GM13977 (cell line): ENCODE data around the gene TSKU.

Experiments used
- DNase-seq: peaks from one replicate; pipeline ENCODE4 v3.0.0; 2012; ENCODE audit warnings: low spot score
- in situ Hi-C: fragments of 300-500 bp; cut with MboI; formaldehyde crosslinking; loops from one replicate; pipeline ENCODE4 v1.12.0; 2022; ENCODE audit warnings: low sequenced_read_pairs, low pct_unique_long_range_greater_than_20kb, mixed read lengths, inconsistent platforms; ENCODE audit not compliant: unreplicated experiment
- TF ChIP-seq, protein P1 (sequence below): IDR thresholded peaks from 2 replicates; pipeline ENCODE4 v1.5.1; 2012; ENCODE audit warnings: mild to moderate bottlenecking, control low read depth; ENCODE audit not compliant: insufficient read depth; ENCODE audit errors: extremely low read depth, missing control alignments

The TSKU gene

DNA sequence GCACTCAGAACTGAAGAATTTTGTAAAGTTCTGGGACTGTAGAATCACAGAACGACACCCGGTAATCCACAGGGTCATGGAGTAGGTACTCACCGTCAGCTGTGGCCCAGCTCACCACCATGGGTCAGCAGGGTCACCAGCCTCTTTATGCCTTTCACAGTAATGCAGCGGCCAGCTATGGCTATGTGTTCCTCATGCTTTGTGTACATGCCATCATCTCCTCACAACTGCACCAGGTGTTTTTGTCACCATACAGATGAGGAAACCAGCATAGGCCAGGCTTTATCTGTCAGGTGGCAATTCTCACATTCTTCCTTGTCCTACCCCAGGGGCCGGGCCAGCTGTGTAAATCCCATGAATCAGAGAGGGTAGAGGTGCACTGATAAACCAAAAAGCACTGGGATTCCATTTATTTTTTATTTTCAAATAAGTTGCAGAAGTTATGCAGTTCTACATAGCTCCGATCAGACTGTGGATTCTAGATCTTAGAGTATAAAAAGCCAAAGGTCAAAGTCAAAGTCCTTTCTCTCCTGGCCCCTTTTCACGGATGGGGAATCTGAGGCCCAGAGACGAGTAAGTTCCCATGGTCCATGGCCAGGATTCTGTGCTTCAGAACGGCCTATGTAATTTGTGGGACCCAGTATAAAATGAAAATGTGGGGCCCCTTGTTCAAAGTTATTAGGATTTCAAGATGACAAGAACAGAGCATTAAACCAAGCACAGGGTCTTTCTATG is 17.5 kb downstream of the TSKU start:
- TF ChIP-seq, protein P1, sequence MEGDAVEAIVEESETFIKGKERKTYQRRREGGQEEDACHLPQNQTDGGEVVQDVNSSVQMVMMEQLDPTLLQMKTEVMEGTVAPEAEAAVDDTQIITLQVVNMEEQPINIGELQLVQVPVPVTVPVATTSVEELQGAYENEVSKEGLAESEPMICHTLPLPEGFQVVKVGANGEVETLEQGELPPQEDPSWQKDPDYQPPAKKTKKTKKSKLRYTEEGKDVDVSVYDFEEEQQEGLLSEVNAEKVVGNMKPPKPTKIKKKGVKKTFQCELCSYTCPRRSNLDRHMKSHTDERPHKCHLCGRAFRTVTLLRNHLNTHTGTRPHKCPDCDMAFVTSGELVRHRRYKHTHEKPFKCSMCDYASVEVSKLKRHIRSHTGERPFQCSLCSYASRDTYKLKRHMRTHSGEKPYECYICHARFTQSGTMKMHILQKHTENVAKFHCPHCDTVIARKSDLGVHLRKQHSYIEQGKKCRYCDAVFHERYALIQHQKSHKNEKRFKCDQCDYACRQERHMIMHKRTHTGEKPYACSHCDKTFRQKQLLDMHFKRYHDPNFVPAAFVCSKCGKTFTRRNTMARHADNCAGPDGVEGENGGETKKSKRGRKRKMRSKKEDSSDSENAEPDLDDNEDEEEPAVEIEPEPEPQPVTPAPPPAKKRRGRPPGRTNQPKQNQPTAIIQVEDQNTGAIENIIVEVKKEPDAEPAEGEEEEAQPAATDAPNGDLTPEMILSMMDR: no peak
- DNase-seq: no peak
- in situ Hi-C loops: loop anchor here (10.0 to 25.0 kb wide), 2 partner anchors 114 to 237 kb away; partner anchors contain the start of gene B3GNT6

DNA sequence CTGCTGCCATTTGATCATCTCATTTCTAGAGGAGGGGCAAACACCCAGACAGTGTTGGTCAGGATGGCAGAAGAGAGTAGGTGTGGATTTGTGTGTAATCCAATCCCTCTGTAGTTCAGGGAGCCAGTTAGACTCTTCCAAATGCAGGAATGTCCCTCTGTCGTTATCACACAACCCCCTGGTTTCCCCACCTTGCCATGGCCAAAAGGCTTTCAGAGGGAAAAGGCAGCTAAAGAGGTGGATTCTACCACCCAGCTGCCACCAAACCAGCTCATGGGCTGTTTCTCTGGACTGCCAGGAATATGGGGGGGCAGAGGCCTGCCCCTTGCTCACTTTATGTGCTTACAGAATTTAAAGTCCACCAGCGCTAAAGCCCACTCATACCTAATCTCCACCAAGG is 18.1 kb downstream of the TSKU start:
- in situ Hi-C loops: loop anchor here (10.0 to 25.0 kb wide), 2 partner anchors 114 to 236 kb away; partner anchors contain the start of gene B3GNT6
- TF ChIP-seq, protein P1: no peak
- no peak for DNase-seq

DNA sequence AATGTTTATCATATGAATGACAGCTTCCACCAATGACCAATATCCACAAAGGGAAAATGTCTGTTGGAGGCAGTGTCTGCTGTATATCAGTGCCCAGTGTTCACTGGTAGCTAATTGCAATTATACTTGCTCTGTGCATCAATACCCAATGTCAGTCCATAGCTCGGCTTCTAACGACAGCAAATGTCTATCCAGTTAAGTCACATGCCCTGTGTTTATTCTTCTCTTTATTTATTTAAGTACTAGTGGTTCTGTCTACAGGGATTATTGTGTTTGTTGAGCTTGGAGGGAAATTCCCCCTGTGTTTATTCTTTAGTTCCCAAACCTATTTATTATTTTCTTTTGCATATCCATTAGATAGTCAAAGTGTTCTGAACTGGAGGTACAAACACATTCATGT is 18.6 kb downstream of the TSKU start:
- no peak for DNase-seq
- TF ChIP-seq, protein P1: no peak
- in situ Hi-C loops: loop anchor here (10.0 to 25.0 kb wide), 2 partner anchors 113 to 236 kb away; partner anchors contain the start of gene B3GNT6

DNA sequence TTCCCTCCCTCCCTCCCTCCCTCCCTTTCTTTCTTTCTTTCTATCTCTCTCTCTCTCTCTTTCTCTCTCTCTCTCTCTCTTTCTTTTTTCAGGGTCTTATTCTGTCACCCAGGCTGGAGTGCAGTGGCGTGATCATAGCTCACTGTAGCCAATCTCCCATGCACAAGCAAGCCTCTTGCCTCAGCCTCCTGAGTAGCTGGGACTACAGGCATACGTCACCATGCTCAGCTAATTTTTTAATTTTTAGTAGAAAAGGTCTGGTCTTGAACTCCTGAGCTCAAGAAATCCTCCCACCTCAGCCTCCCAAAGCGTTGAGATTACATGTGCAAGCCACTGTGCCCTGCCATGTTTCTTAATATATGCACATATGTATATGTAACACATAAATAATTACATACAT is 19.0 kb downstream of the TSKU start:
- DNase-seq: no peak
- TF ChIP-seq, protein P1: no peak
- in situ Hi-C loops: loop anchor here (10.0 to 25.0 kb wide), 2 partner anchors 113 to 235 kb away; partner anchors contain the start of gene B3GNT6

DNA sequence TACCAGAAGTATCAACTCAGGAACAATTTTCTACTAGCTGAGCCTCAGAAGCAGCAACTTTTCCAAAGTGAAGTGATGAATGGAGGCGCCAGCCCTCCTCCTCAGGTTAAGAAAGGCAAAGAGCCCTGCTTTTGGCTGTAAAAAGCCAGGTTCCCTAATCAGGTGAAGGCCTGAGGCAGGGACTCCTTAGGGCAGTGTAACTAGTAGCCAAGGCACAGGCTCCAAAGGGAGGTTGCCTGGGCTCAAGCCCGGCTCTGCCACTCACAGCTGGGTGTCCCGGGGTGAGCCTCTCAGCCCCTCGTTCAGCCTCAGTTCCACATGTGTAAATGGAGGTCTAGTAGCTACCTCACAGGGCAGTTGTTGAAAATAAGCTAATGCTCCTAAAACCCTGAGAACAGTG is 19.5 kb downstream of the TSKU start:
- no peak for DNase-seq
- TF ChIP-seq, protein P1: no peak
- in situ Hi-C loops: loop anchor here (10.0 to 25.0 kb wide), 2 partner anchors 112 to 235 kb away; partner anchors contain the start of gene B3GNT6

DNA sequence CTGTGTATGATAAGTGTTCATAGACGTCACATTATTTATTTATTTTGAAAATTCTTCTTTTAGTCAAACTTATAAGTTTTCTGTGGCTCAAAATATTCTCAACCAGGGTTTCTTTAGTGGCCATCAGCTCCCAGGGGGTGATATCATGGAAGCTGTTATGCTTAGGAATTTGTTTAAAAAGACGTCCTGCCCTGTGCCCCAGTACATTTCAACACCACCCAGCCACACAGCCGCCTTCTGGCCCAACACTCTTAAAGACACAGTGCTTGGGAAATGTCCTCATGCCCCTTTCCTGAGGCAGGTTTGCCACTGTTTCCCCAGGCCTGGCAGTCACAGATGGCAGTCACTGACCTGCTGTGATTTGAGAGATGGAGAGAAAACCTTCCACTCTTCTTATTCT is 19.9 kb downstream of the TSKU start:
- TF ChIP-seq, protein P1: no peak
- in situ Hi-C loops: loop anchor here (10.0 to 25.0 kb wide), 2 partner anchors 112 to 234 kb away; partner anchors contain the start of gene B3GNT6
- DNase-seq: no peak
